ENCODE data around the gene RFX4.
"Not testable (repeated sequence)": the region's sequence is repeated elsewhere in the genome, so short reads cannot be mapped to it uniquely, and the experiment has no call there.

The RFX4 gene

DNA sequence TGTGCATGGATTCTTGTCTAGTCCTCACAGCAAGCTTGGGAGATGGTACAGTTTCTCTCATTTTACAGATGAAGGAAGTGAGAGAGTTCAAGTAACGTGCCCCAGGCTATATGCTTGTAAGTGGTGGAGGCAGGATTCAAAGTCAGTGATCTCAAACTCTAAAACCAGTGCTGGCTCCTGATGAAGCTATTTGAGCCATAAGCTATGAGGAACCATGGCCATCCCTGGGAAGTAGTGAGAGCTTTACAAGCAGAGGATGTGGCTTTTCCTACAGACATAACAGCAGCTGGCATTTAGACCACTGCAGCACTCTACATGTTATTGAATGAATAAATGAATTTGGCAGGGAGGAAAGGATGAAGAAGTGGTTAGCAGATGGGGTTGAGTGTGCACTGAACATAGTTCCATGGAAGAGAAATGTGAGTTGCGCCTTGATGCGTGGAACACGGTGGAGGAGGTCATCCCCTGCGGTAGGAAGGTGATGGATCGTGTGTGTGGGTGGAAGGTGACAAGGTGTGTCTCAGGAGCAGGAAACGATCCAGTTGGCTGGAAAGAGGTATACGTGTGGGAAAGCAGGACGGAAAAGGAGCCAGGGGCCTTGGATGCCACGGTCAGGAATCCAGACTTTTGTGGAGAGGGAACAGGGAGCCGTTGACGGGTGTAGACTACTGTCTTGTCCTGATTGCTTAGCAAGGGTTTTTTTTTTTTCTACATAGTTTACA, 65.2 kb downstream of the RFX4 start:
- no peak for DNase-seq

DNA sequence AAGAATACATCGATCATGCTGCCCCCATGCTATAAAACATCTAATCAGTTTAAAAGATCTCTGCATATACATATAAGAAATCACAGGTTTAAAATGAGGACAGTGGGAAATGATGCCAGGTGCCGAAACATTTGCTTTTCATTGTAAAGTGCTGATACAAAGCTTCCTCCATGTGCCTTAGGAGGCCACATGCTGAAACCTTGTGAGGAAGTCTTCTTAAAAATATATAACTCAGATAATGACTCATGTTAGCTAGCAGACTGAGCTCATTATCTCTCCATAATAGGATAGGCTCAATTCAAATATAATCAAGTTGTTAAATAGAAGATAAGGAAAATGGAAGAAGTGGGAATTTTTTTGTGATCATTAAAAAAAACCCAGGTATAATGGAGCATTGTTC, 65.9 kb downstream of the RFX4 start:
- no peak for DNase-seq

DNA sequence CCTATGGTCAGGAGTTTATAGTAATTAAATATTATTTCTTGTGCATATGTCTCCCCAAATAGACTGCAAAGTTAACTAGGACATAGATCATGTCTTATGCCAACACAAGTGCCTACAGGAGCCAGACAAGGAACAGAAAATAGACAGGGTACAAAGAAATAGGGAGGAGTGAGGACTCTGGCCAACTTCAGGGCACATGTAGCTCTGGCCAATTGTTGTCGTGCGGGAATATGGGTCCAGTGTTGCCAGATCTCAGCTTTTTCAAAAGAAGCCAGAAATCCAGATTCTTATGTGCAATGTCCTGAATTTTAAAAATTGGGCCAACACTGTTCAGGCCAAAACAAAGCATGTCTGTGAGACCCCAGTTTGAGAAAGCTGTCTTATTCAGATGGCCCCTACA, 68.7 kb downstream of the RFX4 start:
- DNase-seq, result no peak

DNA sequence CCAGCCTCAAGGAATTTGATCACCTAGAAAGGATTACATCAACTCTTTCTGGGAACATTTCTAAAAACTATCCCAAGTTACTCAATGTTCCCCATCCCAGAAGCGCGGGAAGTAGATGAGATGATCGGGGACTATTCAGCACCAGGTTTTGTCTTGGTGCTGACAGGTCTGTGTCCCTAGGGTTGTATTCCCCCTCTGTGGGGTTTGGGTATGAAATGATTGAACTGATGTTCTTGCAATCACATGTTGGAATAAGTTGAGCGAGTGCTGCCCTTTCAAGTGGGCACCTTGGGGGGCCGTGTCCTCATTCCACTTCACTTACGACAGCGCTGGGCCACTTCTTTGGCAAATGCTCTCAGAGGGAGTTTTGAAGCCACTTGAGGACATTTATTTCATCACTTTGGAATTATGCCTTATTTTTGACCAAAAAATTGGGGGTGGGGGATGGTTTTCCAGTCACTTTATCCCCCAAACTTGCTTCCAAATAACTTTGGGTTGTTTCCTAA, 69.8 kb downstream of the RFX4 start:
- DNase-seq, result no peak

DNA sequence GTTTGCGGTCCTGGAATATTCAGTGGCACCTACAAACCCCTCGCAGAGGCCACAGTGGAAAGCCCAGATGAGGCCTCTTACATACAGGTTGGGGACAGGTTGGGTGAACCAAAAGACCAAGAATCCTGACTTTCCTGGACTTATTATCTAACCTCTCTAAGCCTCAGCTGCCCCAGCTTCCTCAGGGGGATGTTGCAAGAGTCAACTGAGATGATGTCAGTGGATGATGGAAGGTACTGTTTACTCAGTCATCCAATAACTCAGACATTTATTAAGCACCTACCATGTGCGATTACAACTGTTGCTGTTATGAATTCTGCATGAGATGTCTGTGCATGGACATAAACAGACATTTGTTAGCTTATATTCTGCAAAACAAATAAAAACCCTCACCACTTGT, 72.8 kb downstream of the RFX4 start:
- DNase-seq, result no peak

DNA sequence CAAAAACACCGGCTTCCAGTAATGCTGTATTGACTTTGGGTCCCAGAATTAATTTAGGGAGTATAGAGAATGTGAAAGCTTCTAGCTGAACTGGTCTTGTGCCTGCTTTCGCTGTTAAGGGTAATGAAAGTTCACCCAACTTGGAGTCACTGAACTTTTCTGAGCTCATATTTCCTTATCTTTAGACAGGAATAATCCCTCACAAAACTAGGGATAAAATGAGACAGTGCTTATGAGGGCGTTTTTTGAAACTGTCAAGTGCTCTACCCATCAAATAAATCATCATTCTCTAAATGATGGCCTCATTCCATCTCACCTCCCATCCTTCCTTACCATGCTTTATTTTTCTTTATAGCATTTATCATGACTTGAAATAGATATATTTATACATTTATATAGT, 74.7 kb downstream of the RFX4 start:
- DNase-seq, result no peak

DNA sequence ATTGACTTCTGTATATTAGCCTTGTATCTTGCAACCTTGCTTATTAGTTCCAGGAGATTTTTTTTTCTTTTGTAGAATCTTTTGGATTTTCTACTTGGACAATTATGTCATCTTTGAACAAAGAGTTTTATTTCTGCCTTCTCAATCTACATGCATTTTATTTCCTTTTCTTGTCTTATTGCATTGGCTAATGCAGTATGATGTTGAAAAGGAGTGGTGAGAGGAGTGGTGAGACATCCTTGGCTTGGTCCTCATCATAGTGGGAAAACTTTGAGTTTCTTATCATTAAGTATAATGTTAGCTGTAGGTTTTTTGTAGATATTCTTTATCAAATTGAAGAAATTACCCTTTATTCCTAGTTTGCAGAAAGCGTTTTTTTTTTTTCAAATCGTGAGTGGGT, 80.6 kb downstream of the RFX4 start:
- no peak for DNase-seq

DNA sequence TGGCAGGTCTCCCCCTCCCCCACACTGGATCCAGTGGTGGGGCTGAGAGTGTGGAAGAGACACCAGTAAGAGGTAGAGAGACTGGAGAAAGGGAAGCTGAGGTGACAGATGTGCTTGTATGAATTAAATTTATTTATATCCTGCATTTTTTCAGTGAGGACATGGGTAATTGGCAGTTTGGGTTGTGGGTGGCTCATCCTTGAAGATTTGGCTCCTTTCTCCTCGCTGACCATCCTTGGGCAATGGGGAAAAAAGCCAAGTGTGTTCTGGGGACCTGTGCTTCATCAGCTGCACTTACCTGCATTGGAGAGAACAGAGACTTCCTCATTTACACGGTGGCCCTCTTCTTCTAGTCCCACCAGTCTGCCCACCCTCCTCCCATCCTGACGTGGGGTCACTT, 86.4 kb downstream of the RFX4 start:
- DNase-seq, result no peak

DNA sequence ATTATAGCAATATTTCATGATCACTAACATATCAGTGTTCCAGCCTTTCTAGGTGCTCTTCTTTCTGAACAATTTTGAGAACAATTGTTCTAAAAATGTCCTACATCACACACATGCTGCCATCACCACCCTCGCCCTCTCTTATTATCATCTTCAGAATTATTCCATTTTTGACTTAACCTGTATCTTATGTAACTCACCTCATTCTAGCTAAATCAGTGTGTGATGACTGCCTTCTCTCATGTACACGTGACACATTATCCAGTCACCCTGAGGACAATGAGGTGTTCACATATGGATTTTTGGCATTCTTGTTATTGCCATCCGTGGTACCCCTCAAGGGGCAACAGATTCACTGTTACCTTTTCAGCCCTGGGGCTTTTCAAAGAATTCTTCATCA, 87.3 kb downstream of the RFX4 start:
- DNase-seq, result no peak

DNA sequence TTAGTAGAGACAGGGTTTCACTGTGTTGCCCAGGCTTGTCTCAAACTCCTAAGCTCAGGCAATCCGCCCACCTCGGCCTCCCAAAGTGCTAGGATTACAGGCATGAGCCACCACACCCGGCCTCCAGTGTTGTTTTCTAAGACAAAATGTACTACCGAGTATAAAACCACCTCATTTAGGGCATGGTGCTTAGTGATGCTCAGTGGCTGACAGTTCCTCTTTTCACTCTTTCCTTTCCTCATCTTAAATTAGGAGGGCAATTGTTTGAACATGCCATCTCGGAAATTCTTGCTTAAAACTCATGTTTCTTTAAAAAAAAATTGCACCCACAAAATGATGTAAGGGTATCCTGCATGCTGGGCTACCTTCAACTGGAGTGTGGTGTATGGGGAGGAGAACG, 89.0 kb downstream of the RFX4 start:
- no peak for DNase-seq

DNA sequence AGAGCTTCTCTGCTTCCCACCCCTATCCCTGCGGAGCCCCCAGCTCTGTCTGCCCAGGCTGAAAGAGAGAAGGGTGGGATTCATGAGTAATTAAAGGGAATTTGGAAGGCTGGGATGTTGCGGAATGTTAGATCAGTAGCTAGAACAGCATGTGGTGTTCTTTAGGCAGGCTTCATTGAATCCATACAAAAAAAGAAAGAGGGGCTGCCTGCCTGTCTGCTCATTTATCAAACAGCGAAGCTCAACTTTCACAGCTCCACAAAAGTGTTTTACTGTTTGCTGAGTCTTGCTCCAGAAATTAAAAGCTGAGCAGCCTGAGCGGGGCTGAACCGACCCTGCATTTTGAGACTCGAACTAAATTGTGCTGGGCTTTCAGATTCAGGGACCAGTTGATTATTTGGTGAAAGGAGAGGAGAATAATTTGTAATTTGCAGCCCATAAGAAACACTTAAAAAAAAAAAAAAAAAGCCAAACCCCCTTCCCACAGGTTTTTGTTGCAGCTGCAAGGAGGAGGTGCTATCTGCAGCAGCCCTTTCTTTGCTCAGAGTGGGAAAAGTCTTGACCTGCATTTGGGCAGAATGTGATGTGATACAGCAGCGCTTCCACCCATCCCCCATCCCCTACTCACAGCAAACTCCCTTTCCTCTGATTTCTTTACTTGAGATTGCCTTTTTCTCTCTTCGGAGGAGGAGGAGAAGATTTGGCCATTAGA, 89.7 kb downstream of the RFX4 start:
- no peak for DNase-seq

DNA sequence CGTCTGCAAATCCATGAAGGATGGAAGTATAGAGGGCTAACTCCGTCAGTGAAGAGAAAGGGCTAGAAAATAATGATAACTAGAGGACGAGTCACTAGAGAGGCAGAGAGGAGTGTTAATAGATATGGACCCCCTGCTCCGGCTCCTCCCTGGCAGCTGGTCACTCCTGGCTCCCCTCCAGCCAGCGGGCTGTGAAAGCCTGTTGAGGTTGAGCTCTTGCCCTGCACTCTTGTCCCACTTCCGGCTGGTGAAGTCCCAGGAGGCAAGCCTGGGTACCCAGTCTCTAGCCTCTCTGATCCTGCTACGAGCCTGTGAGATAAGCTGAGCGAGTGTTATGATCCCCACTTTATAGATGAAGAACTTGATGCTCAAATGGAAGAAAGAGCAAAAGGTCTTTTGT, 90.3 kb downstream of the RFX4 start:
- DNase-seq, result no peak

DNA sequence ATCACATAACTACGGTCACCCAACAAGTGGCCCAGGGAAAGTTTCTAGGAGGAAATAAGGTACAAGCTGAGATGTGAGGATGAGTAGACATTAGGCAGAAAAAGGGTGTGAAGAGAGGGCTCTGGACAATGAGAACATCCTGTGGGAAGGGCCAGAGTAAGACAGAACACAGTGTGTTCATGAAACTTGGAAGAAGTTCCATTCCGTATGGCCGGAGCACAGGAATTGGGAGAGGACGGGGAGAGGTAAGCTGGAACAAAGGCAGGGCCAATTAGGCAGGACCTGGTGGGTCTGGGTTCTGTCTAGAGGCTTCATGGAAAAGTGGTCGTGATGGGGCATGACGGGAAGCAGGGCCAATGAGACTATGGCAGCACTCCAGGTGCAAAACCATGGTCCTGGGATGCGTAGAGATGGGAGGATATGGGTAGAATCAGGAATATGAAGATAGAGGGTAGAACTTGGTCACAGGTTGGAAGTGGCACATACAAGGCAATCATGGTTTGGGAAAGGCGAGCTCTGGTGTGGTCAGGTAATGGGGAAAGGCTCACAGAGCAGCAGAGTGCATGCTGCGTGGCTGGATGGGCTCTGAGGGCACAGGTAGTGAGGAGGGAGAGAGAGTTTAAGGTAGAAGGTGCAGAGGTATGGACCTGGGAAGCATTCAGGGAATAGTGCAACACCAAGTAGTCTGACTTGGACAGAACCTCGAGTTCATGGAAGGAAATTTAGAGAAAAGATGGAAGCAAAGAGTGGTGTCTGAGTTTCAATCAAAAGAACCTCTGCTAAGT, 93.0 kb downstream of the RFX4 start:
- DNase-seq, result no peak

DNA sequence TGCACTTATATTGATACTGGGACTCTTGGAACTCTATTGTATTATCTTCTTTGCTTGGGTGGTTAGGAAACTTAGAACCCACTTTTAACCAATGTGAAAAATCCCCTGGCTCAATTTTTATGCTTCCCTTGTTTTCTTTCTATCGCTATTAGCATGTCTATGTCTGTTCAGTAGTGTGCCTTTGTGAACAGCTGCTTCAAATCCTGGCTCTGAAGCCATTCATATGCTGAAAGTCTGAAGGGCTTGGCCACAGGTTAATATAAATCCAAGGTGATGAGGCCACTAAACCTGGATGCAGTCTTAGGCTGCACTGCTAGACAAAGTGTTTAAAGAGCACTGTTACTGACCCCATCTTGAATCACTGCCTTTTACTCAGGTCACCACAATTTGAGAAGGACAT, 96.8 kb downstream of the RFX4 start:
- DNase-seq, result no peak

DNA sequence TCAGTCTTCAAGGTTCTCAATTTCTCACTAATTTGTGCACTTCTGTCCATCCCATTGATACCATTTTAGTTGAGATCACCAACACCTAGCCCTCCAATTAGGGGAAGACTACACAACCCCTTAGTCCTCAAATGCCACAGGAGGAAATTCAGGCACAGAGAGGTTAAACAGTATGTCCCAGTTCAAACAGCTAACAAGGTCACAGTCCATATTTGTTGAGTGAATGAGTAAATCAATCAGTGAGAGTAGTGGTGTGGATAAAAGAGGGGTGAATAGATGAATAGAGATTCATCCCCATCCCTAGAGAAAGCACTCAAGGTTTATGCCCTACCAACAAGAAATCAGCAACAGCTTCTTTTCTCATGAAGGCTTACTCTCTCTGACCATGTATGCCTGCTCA, 97.5 kb downstream of the RFX4 start:
- no peak for DNase-seq

DNA sequence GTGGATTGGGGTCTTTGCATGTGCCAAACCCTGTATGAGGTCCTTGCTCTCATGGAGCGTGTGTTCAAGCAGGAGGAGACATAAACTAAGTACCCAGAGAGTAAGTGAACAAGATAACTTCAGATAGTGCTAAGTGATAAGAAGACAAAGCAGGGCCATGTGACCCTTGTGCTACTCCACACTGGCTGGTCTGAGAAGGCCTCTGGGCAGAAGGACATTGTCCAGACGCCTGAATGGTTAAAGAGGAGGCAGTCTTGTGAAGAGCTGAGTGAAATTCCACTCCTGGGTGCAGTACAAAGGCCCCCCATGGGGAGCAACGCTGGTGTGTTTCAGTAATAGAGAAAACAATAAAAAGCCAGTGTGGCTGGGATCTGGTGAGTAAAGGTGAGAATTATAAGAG, 98.4 kb downstream of the RFX4 start:
- DNase-seq, result no peak

DNA sequence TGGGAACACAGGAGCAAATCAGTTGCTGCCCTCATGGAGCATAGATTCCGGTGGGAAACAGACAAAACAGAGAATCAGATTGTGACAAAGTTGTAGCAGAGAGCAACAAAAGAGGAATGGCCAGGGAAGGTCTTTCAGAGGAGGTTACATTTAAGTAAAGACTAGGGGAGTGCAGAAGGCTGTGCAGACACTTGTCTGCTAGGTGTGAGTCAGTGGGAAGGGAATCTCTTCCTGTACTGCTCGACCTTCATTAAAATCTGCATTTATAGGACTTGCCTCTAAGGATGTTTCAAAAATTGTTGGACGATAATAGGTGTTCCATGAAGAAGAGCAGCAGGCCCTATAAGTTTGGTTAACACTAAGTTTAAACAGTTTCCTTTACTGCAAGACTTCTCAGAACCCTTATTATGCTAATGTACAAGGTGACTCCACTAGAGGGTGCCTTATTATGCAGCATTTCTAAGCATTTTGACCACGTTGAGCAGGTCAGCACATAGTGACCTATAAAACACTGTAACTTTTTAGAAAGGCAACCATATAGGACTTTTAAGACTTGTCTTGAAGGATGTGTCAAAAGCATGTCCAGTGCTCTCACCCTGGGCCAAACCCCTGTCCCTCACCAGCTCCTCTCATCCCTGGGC, 99.9 kb downstream of the RFX4 start:
- peak in 1 of 5 donors; percentile 5 for DNase-seq

DNA sequence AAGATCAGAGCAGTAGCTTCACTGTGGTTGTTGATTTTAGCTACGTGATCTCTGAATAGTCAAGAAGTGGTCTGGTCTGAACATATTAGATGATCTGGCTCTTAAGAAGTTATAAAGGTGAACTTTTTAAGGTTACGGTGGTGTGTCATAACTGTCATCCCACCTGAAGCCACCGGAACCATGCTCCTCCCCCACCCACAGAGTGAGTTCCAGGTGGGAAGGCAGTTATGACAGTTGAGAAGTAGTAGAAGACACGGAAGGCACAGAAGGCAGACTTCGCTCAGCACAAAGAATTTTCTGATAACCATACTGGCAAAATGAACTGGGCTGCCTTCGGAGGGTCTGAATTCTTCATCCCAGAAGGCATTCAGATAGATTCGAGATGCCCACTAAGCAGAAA, 101.7 kb downstream of the RFX4 start:
- DNase-seq, result no peak

DNA sequence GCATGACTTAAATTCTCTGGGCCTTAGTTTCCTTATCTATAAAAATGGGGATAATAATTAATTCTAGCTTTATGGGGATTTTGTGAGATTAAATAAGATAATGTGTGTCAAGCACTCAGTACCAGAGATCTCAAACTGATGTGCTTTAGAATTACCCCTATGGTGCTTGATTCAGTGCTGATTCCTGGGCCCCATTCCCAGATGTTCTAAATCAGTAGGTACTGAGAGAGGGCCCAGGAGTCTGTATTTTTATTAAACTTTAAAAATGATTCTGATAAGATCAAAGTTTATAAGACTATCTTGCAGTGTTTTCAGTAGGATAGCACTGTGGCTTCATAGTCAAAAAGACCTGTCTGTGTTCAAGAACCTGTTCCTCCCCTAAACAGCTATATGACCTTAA, 102.6 kb downstream of the RFX4 start:
- no peak for DNase-seq

DNA sequence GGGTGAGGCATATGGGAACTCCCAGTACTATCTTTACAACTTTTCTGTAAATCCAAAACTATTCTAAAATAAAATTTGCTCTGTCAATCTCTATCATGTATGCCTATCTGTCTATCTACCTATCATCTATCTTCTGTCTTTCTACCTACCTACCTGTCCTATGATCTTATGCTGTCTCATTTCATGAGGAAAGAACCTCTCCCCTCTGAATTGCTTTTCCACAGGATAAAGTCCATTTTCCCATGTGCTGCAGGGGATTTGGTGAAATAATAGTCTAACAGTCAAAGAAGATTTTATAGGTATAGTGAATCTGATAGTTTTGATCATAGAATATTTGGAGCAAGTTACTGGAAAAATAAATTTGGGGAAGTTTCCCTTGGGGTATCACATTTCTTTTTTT, 104.9 kb downstream of the RFX4 start:
- DNase-seq, result no peak

DNA sequence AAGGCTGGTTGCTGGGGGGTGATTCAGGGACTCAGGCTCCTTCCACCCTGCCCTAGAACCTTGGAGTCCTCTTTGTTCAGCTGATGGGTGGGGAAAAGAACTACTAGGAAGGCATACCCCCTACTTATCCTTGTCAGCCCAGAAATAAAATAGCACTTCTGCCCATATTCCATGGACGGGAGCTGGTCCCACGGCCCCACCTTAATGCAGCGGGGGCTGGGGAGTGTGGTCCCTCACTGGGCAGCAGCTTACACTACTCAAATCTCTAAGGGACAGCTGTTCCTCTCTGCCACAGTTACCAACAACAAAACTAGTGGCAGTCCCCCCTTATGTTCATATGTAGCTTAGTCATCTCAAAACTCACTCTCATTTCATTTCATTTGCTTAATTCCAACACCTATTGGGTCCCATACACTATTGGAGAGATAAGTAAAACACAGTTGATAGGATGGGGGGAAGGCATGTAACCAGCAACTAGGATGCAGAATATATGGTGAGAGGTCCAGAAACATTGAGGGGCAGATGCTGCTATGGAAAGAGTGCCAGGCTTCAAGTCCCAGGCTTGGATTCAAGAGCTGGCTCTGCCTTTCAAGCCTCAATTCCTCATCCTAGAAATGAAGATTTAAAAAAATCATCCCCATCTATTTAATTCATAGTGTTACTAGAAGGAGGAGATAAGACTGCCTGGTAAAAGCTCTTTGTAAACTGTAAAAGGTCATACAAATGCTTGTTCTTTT, 107.9 kb downstream of the RFX4 start:
- DNase-seq, result no peak

DNA sequence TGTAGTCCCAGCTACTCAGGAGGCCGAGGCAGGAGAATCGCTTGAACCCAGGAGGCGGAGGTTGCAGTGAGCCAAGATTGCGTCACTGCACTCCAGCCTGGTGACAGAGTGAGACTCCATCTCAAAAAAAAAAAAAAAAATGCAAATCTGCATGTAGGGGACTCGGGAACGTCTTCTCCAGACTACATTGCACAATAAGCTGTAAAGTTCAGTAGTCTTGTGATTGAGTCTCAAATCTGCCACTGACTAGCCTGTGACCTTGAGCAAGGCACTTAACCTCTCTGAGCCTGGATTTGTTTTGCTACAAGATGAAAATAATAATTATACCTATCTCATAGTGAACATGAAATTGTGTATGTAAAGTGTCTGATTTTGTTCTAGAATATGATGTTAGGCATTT, 109.2 kb downstream of the RFX4 start:
- DNase-seq, result not testable (repeated sequence)
